Right renal pelvis (tissue), 4 donors: ENCODE results near the gene AHDC1. TPM values are rescaled to one million over a fixed set of nuclear protein-coding genes. Genes with fewer than 3 reads are reported as not detected.
"Not testable (repeated sequence)": the region's sequence is repeated elsewhere in the genome, so short reads cannot be mapped to it uniquely, and the experiment has no call there.

Source experiments
- DNase-seq, 4 donors: peaks; one replicate each; pipeline ENCODE4 v3.0.0-alpha.2; 2013; ENCODE audit warnings: low read depth in 4 of 4, low spot score in 3 of 4, missing footprints in 1 of 4
- polyA plus RNA-seq, 4 donors: library from polyadenylated mRNA; unstranded; fragments of 120-200 nt; gene quantifications; one replicate each; pipeline ENCODE4 v1.2.1, GENCODE V29; 2013; ENCODE audit not compliant: insufficient read length in 4 of 4

AHDC1 gene
- polyA plus RNA-seq, 4 donors, result 39.4 to 51.5 (median 46.8) TPM

- DNase-seq, result no peak
These were observed 83.3 kb downstream of the AHDC1 start for GRCh38 chr1:27520651-27521050.

- DNase-seq, result no peak
These were observed 84.3 kb downstream of the AHDC1 start for GRCh38 chr1:27519331-27520258.

- DNase-seq, result no peak
These were observed 85.1 kb downstream of the AHDC1 start for GRCh38 chr1:27518808-27519207.

- no peak for DNase-seq
These were observed 85.8 kb downstream of the AHDC1 start for GRCh38 chr1:27517907-27518718.

- DNase-seq, result no peak
These were observed 86.6 kb downstream of the AHDC1 start for GRCh38 chr1:27517301-27517700.

- DNase-seq, result no peak
These were observed 88.3 kb downstream of the AHDC1 start for GRCh38 chr1:27515626-27516025.

GRCh38 chr1:27513958-27514357, 90.0 kb downstream of the AHDC1 start:
- DNase-seq, result no peak

GRCh38 chr1:27513528-27513927, 90.4 kb downstream of the AHDC1 start:
- DNase-seq, result no peak

GRCh38 chr1:27509127-27510080, 94.5 kb downstream of the AHDC1 start:
- DNase-seq, result no peak

- no peak for DNase-seq
These were observed 95.8 kb downstream of the AHDC1 start for GRCh38 chr1:27507960-27508665.

GRCh38 chr1:27506703-27507102, 97.2 kb downstream of the AHDC1 start:
- DNase-seq, result no peak

- no peak for DNase-seq
These were observed 98.6 kb downstream of the AHDC1 start for GRCh38 chr1:27505420-27505680.

GRCh38 chr1:27504588-27505419, 99.1 kb downstream of the AHDC1 start:
- DNase-seq, result peak in 1 of 4 donors; percentile 83

GRCh38 chr1:27503844-27504587, 99.9 kb downstream of the AHDC1 start:
- no peak for DNase-seq

GRCh38 chr1:27503033-27503432, 100.9 kb downstream of the AHDC1 start:
- DNase-seq, result no peak

GRCh38 chr1:27501159-27501558, 102.8 kb downstream of the AHDC1 start:
- not testable (repeated sequence) for DNase-seq

- DNase-seq, result no peak
These were observed 104.8 kb downstream of the AHDC1 start for GRCh38 chr1:27499142-27499541.

- DNase-seq, result peak in 1 of 4 donors; percentile 82
These were observed 107.3 kb downstream of the AHDC1 start for GRCh38 chr1:27496604-27497155.
